K562 (cell line): ENCODE data around the gene PRPSAP1. TPM values are rescaled to one million over a fixed set of nuclear protein-coding genes. Genes with fewer than 3 reads are reported as not detected.
A peak's percentile ranks its signal among the peaks of the same experiment; 100 is the strongest.

Experiments used
- ATF2 ChIP-seq: sonication (generic); formaldehyde crosslinking; IDR thresholded peaks from 2 replicates; pipeline ENCODE4 v1.8.1; 2022; ENCODE audit warnings: missing genetic modification reagents
- CBFA2T3 ChIP-seq: fragments of 450-650 bp; IDR thresholded peaks from 2 replicates; pipeline ENCODE4 v1.6.1; 2017
- DNMT1 ChIP-seq: fragments of 450-650 bp; IDR thresholded peaks from 2 replicates; pipeline ENCODE4 v1.6.1; 2016; ENCODE audit warnings: antibody characterized with exemption, mild to moderate bottlenecking
- GABPA ChIP-seq: fragments of 200-800 bp; sonication (Bioruptor generic); conservative IDR thresholded peaks from 2 replicates; pipeline ENCODE4 v1.6.1; 2016; ENCODE audit warnings: low read depth, missing genetic modification characterization, missing compliant biosample characterization
- HEY1 ChIP-seq: fragments of 250-450 bp; sonication (Bioruptor Pico); IDR thresholded peaks from 2 replicates; pipeline ENCODE4 v1.5.0; 2020; ENCODE audit warnings: mild to moderate bottlenecking, moderate library complexity, borderline replicate concordance
- HNRNPH1 ChIP-seq: fragments of 200-400 bp; formaldehyde crosslinking; optimal IDR thresholded peaks from 2 replicates; pipeline ENCODE3; 2017; ENCODE audit warnings: low read depth, mild to moderate bottlenecking, low read length, moderate library complexity
- MTA1 ChIP-seq: fragments of 450-650 bp; IDR thresholded peaks from 2 replicates; pipeline ENCODE4 v1.6.1; 2017; ENCODE audit warnings: borderline replicate concordance
- PREB ChIP-seq: sonication (generic); formaldehyde crosslinking; IDR thresholded peaks from 2 replicates; pipeline ENCODE4 v1.8.1; 2023; ENCODE audit warnings: mild to moderate bottlenecking, missing genetic modification reagents
- RAD51 ChIP-seq: fragments of 450-650 bp; IDR thresholded peaks from 2 replicates; pipeline ENCODE4 v1.7.1; 2016; ENCODE audit warnings: low read depth, mild to moderate bottlenecking, borderline replicate concordance
- SIRT6 ChIP-seq: IDR thresholded peaks from one replicate; pipeline ENCODE4 v1.6.1; 2012; ENCODE audit warnings: low read depth, mild to moderate bottlenecking, control low read depth, inconsistent platforms, low read length, moderate library complexity
- STAT5B ChIP-seq: fragments of 250-450 bp; sonication (Bioruptor Pico); IDR thresholded peaks from 2 replicates; pipeline ENCODE4 v1.8.0; 2021; ENCODE audit warnings: mild to moderate bottlenecking, inconsistent platforms
- THRB ChIP-seq: fragments of 450-650 bp; formaldehyde crosslinking; conservative IDR thresholded peaks from 2 replicates; pipeline ENCODE4 v1.4.0; 2022; ENCODE audit warnings: mild to moderate bottlenecking, missing genetic modification characterization
- ZBTB1 ChIP-seq: sonication (generic); formaldehyde crosslinking; IDR thresholded peaks from 2 replicates; pipeline ENCODE4 v1.8.1; 2023; ENCODE audit warnings: missing genetic modification reagents, low read depth, mild to moderate bottlenecking, borderline replicate concordance
- ZNF165 ChIP-seq: fragments of 250-450 bp; sonication (Bioruptor Pico); IDR thresholded peaks from 2 replicates; pipeline ENCODE4 v1.4.0; 2020; ENCODE audit warnings: borderline replicate concordance
- ZNF449 ChIP-seq: fragments of 250-450 bp; sonication (Bioruptor Pico); IDR thresholded peaks from 2 replicates; pipeline ENCODE4 v1.8.0; 2022; ENCODE audit warnings: moderate library complexity, mild to moderate bottlenecking, inconsistent platforms
- ZNF592 ChIP-seq: fragments of 450-650 bp; IDR thresholded peaks from 2 replicates; pipeline ENCODE4 v1.6.1; 2017; ENCODE audit warnings: antibody characterized with exemption, mild to moderate bottlenecking
- polyA plus RNA-seq, 8 experiments: library from polyadenylated mRNA; depleted of rRNA in 4 of 8; stranded (reverse) in 5 of 8; unstranded in 3 of 8; fragments of >200 nt; fragmentation: Nextera tagmentation in 2 of 8; fragmentation: Illumina TruSeq in 1 of 8; extraction: Ambion mirVana in 2 of 8; extraction: Trizol in 1 of 8; gene quantifications; 2 replicates each; pipeline versions ENCODE4 v1.2.1 to v1.2.3, GENCODE V29; 2011 to 2014; ENCODE audit warnings: inconsistent platforms in 1 of 8, missing spikeins in 1 of 8
- total RNA-seq, 7 experiments: library from RNA; depleted of rRNA in 6 of 7; stranded (reverse); fragments of >200 nt in 6 of 7; fragmentation: Illumina TruSeq in 2 of 7; extraction: Trizol in 2 of 7; gene quantifications; 2 replicates each; pipeline versions ENCODE4 v1.2.1 to v1.2.3, GENCODE V29; 2011 to 2021; ENCODE audit warnings: low replicate concordance in 1 of 7

The PRPSAP1 gene
- total and polyA plus RNA-seq, 9 of the 15 experiments (the other 6 are each of a cell fraction or from before 2014, with no cell fraction given), result 21.9 to 77.1 (median 40.8) TPM

GRCh38 chr17:76268015-76268749, 85.5 kb downstream of the PRPSAP1 start (continued):
- no peak for TF ChIP-seq ATF2
- no peak for TF ChIP-seq ZBTB1
- TF ChIP-seq MTA1, result no peak
- 0 out of 2 replicates have a peak, but pooled peaks have one; percentile 9 for TF ChIP-seq CBFA2T3
- TF ChIP-seq RAD51, result no peak
- no peak for TF ChIP-seq PREB
- TF ChIP-seq ZNF165 (CRISPR knock-in tag), result no peak
- TF ChIP-seq HNRNPH1, result no peak
- TF ChIP-seq GABPA (tag), result no peak; the same call in 1 of the 2 replicates
- no peak; the same call in 1 of the 2 replicates for TF ChIP-seq THRB
- no peak for TF ChIP-seq STAT5B (CRISPR knock-in tag)
- peak; percentile 84 for TF ChIP-seq ZNF592
- no peak for TF ChIP-seq DNMT1
- no peak for TF ChIP-seq SIRT6
- 0 out of 2 replicates have a peak, but pooled peaks have one; percentile 16 for TF ChIP-seq HEY1 (CRISPR knock-in tag)
- TF ChIP-seq ZNF449 (CRISPR knock-in tag), result no peak
